ENCODE data around the gene PKD1L1. TPM values are rescaled to one million over a fixed set of nuclear protein-coding genes. Genes with fewer than 3 reads are reported as not detected.

The PKD1L1 gene
- total RNA-seq, 4 donors from 2014 or later = 0.18 to 0.83 (median 0.44) TPM

- no peaks in the 10 kb centered on the region for H3K4me1 ChIP-seq
- no peak overlapping the region for H3K27ac ChIP-seq
- no peaks in the 10 kb centered on the region for H3K36me3 ChIP-seq
- no peaks in the 10 kb centered on the region for H3K9me3 ChIP-seq
- no peaks in the 10 kb centered on the region for H3K27me3 ChIP-seq
- no peak overlapping the region for H3K4me3 ChIP-seq
- no peak for TF ChIP-seq POLR2A (IDR thresholded peaks at IDR 0.05)
- TF ChIP-seq CTCF (IDR thresholded peaks at IDR 0.05) = no peak
- DNase-seq = no peak
These were observed 46.7 kb downstream of the PKD1L1 start for GRCh38 chr7:47901542-47901941.

GRCh38 chr7:47897831-47898230, 50.4 kb downstream of the PKD1L1 start:
- no peaks in the 10 kb centered on the region for H3K9me3 ChIP-seq
- no peaks in the 10 kb centered on the region for H3K4me1 ChIP-seq
- no peaks in the 10 kb centered on the region for H3K36me3 ChIP-seq
- no peak overlapping the region for H3K27ac ChIP-seq
- no peaks in the 10 kb centered on the region for H3K27me3 ChIP-seq
- H3K4me3 ChIP-seq = no peak overlapping the region
- no peak for DNase-seq
- no peak for TF ChIP-seq CTCF (IDR thresholded peaks at IDR 0.05)
- TF ChIP-seq POLR2A (IDR thresholded peaks at IDR 0.05) = no peak

- Histone ChIP-seq H3K36me3 (no peaks in the 10 kb centered on the region), H3K9me3 (no peaks in the 10 kb centered on the region), H3K27me3 (no peaks in the 10 kb centered on the region), H3K4me3 (no peak overlapping the region), H3K27ac (no peak overlapping the region), H3K4me1 (no peaks in the 10 kb centered on the region)
- no peak for DNase-seq
- TF ChIP-seq POLR2A (IDR thresholded peaks at IDR 0.05) (no peak), CTCF (IDR thresholded peaks at IDR 0.05) (no peak)
These were observed 51.4 kb downstream of the PKD1L1 start for GRCh38 chr7:47896809-47897423.

GRCh38 chr7:47895026-47895425, 53.2 kb downstream of the PKD1L1 start:
- H3K27ac ChIP-seq = no peak overlapping the region

GRCh38 chr7:47893721-47894365, 54.4 kb downstream of the PKD1L1 start:
- no peaks in the 10 kb centered on the region for H3K27me3 ChIP-seq
- no peak overlapping the region for H3K27ac ChIP-seq
- no peak for TF ChIP-seq CTCF (IDR thresholded peaks at IDR 0.05)
- no peak for TF ChIP-seq POLR2A (IDR thresholded peaks at IDR 0.05)

More at GRCh38 chr7:47895026-47895425, 53.2 kb downstream of the PKD1L1 start:
- H3K4me3 ChIP-seq = no peak overlapping the region
- H3K27me3 ChIP-seq = no peaks in the 10 kb centered on the region
- DNase-seq = no peak
- no peaks in the 10 kb centered on the region for H3K4me1 ChIP-seq
- H3K9me3 ChIP-seq = no peaks in the 10 kb centered on the region
- TF ChIP-seq POLR2A (IDR thresholded peaks at IDR 0.05) (no peak), CTCF (IDR thresholded peaks at IDR 0.05) (no peak)
- H3K36me3 ChIP-seq = no peaks in the 10 kb centered on the region

More at GRCh38 chr7:47893721-47894365, 54.4 kb downstream of the PKD1L1 start:
- Histone ChIP-seq H3K36me3 (no peaks in the 10 kb centered on the region), H3K4me1 (no peaks in the 10 kb centered on the region), H3K9me3 (no peaks in the 10 kb centered on the region), H3K4me3 (no peak overlapping the region)
- DNase-seq = no peak
